Mucosa of descending colon (tissue), 3 donors: ENCODE data around the gene CACNA2D3. TPM values are rescaled to one million over a fixed set of nuclear protein-coding genes. Genes with fewer than 3 reads are reported as not detected.

Source experiments
- ATAC-seq: fragments of 200-7000 bp; cut with Tn5 transposase; one replicate; pipeline ENCODE4 v1.9.1; 2020; ENCODE audit warnings: mild to moderate bottlenecking, moderate library complexity
- DNase-seq, 3 donors: peaks; one replicate each; pipeline ENCODE4 v3.0.0-alpha.2; 2020
- H3K36me3 ChIP-seq: fragments of 200-600 bp; one replicate; pipeline ENCODE4 v1.8.0; 2021; ENCODE audit warnings: low read depth, mild to moderate bottlenecking
- H3K4me1 ChIP-seq: fragments of 200-600 bp; one replicate; pipeline ENCODE4 v1.8.0; 2021; ENCODE audit warnings: low read depth, mild to moderate bottlenecking
- H3K4me3 ChIP-seq: fragments of 200-600 bp; one replicate; pipeline ENCODE4 v1.8.0; 2021; ENCODE audit warnings: mild to moderate bottlenecking
- H3K9me3 ChIP-seq: fragments of 200-600 bp; one replicate; pipeline ENCODE4 v1.8.0; 2021; ENCODE audit warnings: mild to moderate bottlenecking
- intact Hi-C, 2 donors: fragments of 100-400 bp; cut with DNase I in 1 of 2; cut with micrococcal nuclease in 1 of 2; formaldehyde crosslinking; loops; one replicate each; pipeline versions ENCODE4 v1.11.0 to v1.11.1; 2022; cut with DNase I, micrococcal nuclease
- total RNA-seq, 3 donors: library from RNA; stranded (reverse); fragmentation: NEBNext Ultra II Directional in 2 of 3; extraction: Animal tissue kit (Norgen Biotek cat#: 25700) in 2 of 3; gene quantifications; one replicate each; pipeline versions ENCODE4 v1.2.1 to v1.2.4, GENCODE V29; 2021 to 2023
- TF ChIP-seq, protein P1 (sequence below): fragments of 200-600 bp; IDR thresholded peaks from one replicate; pipeline ENCODE4 v1.8.0; 2022; ENCODE audit warnings: antibody characterized with exemption, mild to moderate bottlenecking
- donor health status: DM: no; HTN: no; CAD: no; lungs with moderate emphysema.
- donor health status: DM: no; HTN: no; CAD: no.
- donor health status: DM: no; HTN: yes; CAD: no.

The CACNA2D3 gene
- total RNA-seq, 3 donors from 2014 or later: 0.34 to 3.5 (median 0.55) TPM

- no peak for ATAC-seq
- intact Hi-C loops: no loop called here
These were observed 36.4 kb upstream of the CACNA2D3 start for GRCh38 chr3:54085936-54086335.

DNA sequence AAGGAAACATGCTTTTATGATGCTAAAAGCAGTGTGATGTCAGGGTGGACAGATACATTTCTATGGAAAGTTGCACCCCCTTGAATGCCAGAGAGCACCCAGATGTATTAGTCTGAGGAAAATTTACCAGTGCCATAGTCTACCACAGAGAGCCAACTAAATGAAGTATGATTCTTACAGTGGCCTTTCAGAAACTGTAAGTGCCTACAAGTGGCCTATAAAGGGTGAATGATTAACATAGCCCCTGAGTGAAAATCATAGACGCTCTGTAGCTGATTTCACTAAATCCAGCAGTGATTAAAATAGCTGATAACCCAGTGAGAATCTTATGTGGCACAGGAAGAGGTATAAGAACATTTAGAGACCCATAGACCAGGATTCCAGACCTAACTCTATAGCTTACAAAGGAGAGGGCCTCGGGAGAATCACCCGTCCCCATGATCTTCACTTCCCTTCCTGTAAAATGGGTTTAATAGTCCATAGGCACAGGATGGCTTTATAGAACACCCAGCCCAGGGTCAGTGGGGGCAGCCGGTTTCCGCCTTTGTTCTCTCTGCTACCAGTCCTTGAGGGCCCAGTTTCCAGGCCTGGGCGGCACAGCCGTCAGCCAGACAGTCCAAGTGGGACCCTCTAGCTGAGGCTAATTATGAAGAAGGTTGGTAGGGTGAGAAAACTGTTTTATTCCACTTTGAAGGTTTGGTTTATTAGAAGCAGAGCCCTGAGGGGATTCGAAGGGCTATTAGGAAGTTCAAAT lies 35.5 kb upstream of the CACNA2D3 start:
- H3K4me3 ChIP-seq: no peak overlapping the region
- intact Hi-C loops: no loop called here
- TF ChIP-seq, protein P1, sequence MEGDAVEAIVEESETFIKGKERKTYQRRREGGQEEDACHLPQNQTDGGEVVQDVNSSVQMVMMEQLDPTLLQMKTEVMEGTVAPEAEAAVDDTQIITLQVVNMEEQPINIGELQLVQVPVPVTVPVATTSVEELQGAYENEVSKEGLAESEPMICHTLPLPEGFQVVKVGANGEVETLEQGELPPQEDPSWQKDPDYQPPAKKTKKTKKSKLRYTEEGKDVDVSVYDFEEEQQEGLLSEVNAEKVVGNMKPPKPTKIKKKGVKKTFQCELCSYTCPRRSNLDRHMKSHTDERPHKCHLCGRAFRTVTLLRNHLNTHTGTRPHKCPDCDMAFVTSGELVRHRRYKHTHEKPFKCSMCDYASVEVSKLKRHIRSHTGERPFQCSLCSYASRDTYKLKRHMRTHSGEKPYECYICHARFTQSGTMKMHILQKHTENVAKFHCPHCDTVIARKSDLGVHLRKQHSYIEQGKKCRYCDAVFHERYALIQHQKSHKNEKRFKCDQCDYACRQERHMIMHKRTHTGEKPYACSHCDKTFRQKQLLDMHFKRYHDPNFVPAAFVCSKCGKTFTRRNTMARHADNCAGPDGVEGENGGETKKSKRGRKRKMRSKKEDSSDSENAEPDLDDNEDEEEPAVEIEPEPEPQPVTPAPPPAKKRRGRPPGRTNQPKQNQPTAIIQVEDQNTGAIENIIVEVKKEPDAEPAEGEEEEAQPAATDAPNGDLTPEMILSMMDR: no peak
- H3K36me3 ChIP-seq: no peaks in the 10 kb centered on the region
- no peaks in the 10 kb centered on the region for H3K4me1 ChIP-seq
- DNase-seq: no peak
- peak; percentile 54 for ATAC-seq
- no peaks in the 10 kb centered on the region for H3K9me3 ChIP-seq

More at GRCh38 chr3:54085936-54086335, 36.4 kb upstream of the CACNA2D3 start:
- Histone ChIP-seq H3K36me3 (no peaks in the 10 kb centered on the region), H3K4me3 (no peak overlapping the region), H3K4me1 (no peaks in the 10 kb centered on the region), H3K9me3 (no peaks in the 10 kb centered on the region)
- TF ChIP-seq, protein P1: no peak
- DNase-seq: no peak

DNA sequence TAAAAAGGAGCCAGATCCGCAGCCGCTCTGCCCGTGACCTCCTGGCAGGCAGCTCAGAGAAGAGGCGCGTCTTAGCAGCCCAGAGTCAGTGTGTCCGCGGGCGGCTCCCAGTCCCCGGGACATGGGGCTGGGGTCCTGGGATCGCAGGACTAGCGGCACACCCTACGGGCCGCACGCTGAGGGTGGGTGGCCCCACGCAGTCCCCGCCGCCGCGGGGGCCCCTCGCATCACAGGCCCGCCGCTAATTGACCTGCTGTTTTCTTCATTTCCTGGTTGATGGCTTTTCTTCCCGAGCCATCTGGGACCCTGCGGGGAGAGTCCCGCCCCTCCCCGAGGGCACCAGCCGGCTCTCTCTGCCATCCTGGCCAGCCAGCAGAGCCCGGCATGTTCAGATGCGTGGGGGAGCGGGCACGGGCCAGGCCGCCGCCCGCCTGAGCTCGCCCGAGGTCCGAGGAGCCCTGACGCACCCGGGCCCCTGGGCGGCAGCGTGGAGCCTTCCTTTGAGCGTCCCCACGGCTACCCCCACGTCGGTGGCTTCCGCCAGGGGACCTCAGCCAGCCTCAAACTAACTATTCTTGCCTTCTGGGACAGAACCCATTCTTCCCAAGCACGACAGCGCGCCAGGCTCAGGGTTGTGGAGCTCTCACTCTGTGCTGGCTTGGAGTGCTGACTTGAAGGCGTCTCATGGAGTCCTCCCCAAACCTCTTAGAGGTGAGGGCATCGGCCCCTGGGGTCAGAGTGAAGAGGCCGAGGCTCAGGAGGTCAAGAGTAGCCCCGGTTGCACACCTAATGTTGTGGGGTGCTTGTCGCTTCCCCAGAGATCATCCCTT lies 34.6 kb upstream of the CACNA2D3 start:
- TF ChIP-seq, protein P1: no peak
- intact Hi-C loops: no loop called here
- Histone ChIP-seq H3K9me3 (no peaks in the 10 kb centered on the region), H3K4me3 (no peak overlapping the region), H3K4me1 (no peaks in the 10 kb centered on the region), H3K36me3 (no peaks in the 10 kb centered on the region)
- peak; percentile 68 for ATAC-seq
- DNase-seq: peak in 2 of 3 donors; percentile 2 to 35

DNA sequence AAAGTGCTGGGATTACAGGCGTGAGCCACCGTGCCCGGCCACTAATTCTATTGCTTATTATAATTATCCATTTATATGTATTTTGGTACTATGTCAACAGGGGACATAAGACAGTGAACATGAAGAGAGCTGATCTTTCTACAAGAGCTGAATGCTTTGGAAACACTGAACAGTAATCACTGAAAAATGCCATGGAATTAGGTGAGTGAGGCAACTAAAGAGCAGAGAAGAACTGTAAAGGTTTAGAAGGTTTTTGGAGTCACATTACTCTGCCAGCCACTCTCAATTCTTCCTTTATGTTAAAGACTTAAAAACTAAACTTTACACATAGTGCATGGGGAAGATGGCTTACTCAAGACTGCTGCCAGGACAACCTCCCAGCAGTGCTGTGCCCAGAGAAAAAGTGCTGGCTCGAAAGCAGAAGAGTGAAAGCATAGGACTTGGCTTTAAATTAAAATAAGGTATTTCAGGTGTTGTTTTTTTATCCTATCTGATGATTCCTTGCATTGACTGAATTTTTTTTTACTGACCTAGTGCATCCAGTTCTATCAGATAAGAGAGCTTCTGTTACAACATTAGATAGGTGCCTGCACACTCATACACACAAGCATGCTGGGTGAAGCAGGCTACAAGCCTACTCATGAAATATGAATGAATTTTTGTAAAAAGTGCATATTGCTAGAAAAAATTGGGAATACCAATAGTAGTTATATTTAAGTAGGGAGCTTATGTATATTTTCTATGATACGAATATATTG lies 28.7 kb upstream of the CACNA2D3 start:
- H3K4me1 ChIP-seq: no peaks in the 10 kb centered on the region
- H3K4me3 ChIP-seq: no peak overlapping the region
- H3K36me3 ChIP-seq: no peaks in the 10 kb centered on the region
- TF ChIP-seq, protein P1: no peak
- intact Hi-C loops: no loop called here
- DNase-seq (no peak), ATAC-seq (no peak)
- H3K9me3 ChIP-seq: no peaks in the 10 kb centered on the region

GRCh38 chr3:54094926-54095325 lies 27.4 kb upstream of the CACNA2D3 start:
- ATAC-seq: no peak
- Histone ChIP-seq H3K36me3 (no peaks in the 10 kb centered on the region), H3K4me1 (no peaks in the 10 kb centered on the region), H3K9me3 (no peaks in the 10 kb centered on the region), H3K4me3 (no peak overlapping the region)
- TF ChIP-seq, protein P1: no peak
- intact Hi-C loops: no loop called here
- no peak for DNase-seq
